ENCODE data around the gene ATXN10. TPM values are rescaled to one million over a fixed set of nuclear protein-coding genes. Genes with fewer than 3 reads are reported as not detected.

Gene ATXN10
- total and polyA plus RNA-seq, 7 experiments from 2014 or later, result 64.2 to 105 (median 76.1) TPM

- H3K4me1 ChIP-seq (ENCODE audit: control insufficient read depth in 2 of 2, insufficient read depth in 2 of 2, low read length in 2 of 2), result no peaks in the 10 kb centered on the region
- no peaks in the 10 kb centered on the region for H3K27me3 ChIP-seq (ENCODE audit: control insufficient read depth in 2 of 2, insufficient read depth in 2 of 2, low read length in 2 of 2)
- intact Hi-C loops (cut with micrococcal nuclease), result no loop called here
- peaks cover 0 to 7% (median 0%) of the 10 kb centered on the region in 7 donors for H3K4me1 Mint-ChIP-seq
- peaks cover 14 to 53% (median 37%) of the 10 kb centered on the region in 5 donors for H3K27me3 Mint-ChIP-seq
- H3K36me3 ChIP-seq (ENCODE audit: control insufficient read depth in 2 of 3, insufficient read depth in 3 of 3, low read length in 3 of 3), result no peaks in the 10 kb centered on the region
- peaks cover 0 to 37% (median 9%) of the 10 kb centered on the region in 11 donors for H3K9me3 Mint-ChIP-seq
- no peak overlapping the region for H3K4me3 Mint-ChIP-seq
- no peak overlapping the region for H3K4me3 ChIP-seq (ENCODE audit: low read length)
- DNase-seq (no peak), ATAC-seq (no peak)
- H3K27ac ChIP-seq (ENCODE audit: low read depth, low read length), result no peak overlapping the region
- H3K9me3 ChIP-seq (ENCODE audit: control insufficient read depth in 2 of 3, low read length in 3 of 3), result peaks cover 0 to 12% (median 0%) of the 10 kb centered on the region in 3 experiments
- no peak overlapping the region for H3K27ac Mint-ChIP-seq
- ChIA-PET POLR2A (no interaction called here), CTCF (no interaction called here)
- no peaks in the 10 kb centered on the region for H3K36me3 Mint-ChIP-seq
Observed at GRCh38 chr22:45876136-45877035, 204.8 kb downstream of the ATXN10 start.

GRCh38 chr22:45877036-45877380 lies 205.4 kb downstream of the ATXN10 start:
- DNase-seq (no peak), ATAC-seq (no peak)
- peaks cover 19 to 60% (median 41%) of the 10 kb centered on the region in 5 donors for H3K27me3 Mint-ChIP-seq

GRCh38 chr22:45877651-45878050 lies 206.0 kb downstream of the ATXN10 start:
- ChIA-PET POLR2A (no interaction called here), CTCF (interaction anchor here (1.8 kb wide), 1 partner anchor 14 kb away, joined by 4 read pairs; no protein-coding TSS in a partner anchor)
- H3K9me3 Mint-ChIP-seq, result peaks cover 0 to 26% (median 6%) of the 10 kb centered on the region in 11 donors
- H3K27ac Mint-ChIP-seq, result no peak overlapping the region
- no peaks in the 10 kb centered on the region for H3K36me3 ChIP-seq (ENCODE audit: control insufficient read depth in 2 of 3, insufficient read depth in 3 of 3, low read length in 3 of 3)
- peaks cover 0 to 8% (median 0%) of the 10 kb centered on the region in 3 experiments for H3K9me3 ChIP-seq (ENCODE audit: control insufficient read depth in 2 of 3, low read length in 3 of 3)
- H3K27ac ChIP-seq (ENCODE audit: low read depth, low read length), result no peak overlapping the region
- H3K36me3 Mint-ChIP-seq, result no peaks in the 10 kb centered on the region
- intact Hi-C loops (cut with micrococcal nuclease), result no loop called here
- H3K4me3 ChIP-seq (ENCODE audit: low read length), result no peak overlapping the region
- H3K27me3 ChIP-seq (ENCODE audit: control insufficient read depth in 2 of 2, insufficient read depth in 2 of 2, low read length in 2 of 2), result no peaks in the 10 kb centered on the region
- no peak for ATAC-seq
- DNase-seq, result peak in 1 of 9 donors; percentile 2
- H3K4me3 Mint-ChIP-seq, result no peak overlapping the region
- no peaks in the 10 kb centered on the region for H3K4me1 ChIP-seq (ENCODE audit: control insufficient read depth in 2 of 2, insufficient read depth in 2 of 2, low read length in 2 of 2)
- peaks cover 0 to 7% (median 0%) of the 10 kb centered on the region in 7 donors for H3K4me1 Mint-ChIP-seq
- peaks cover 17 to 66% (median 47%) of the 10 kb centered on the region in 5 donors for H3K27me3 Mint-ChIP-seq

More at GRCh38 chr22:45877036-45877380, 205.4 kb downstream of the ATXN10 start:
- Mint-ChIP-seq H3K36me3 (no peaks in the 10 kb centered on the region), H3K4me3 (no peak overlapping the region), H3K4me1 (peaks cover 0 to 7% (median 0%) of the 10 kb centered on the region in 7 donors), H3K27ac (no peak overlapping the region), H3K9me3 (peaks cover 0 to 32% (median 9%) of the 10 kb centered on the region in 11 donors)
- no peak overlapping the region for H3K27ac ChIP-seq (ENCODE audit: low read depth, low read length)
- H3K4me3 ChIP-seq (ENCODE audit: low read length), result no peak overlapping the region
- POLR2A ChIA-PET, result no interaction called here
- CTCF ChIA-PET, result no interaction called here
- intact Hi-C loops (cut with micrococcal nuclease), result no loop called here
- H3K27me3 ChIP-seq (ENCODE audit: control insufficient read depth in 2 of 2, insufficient read depth in 2 of 2, low read length in 2 of 2), result no peaks in the 10 kb centered on the region
- H3K9me3 ChIP-seq (ENCODE audit: control insufficient read depth in 2 of 3, low read length in 3 of 3), result peaks cover 0 to 12% (median 0%) of the 10 kb centered on the region in 3 experiments
- H3K4me1 ChIP-seq (ENCODE audit: control insufficient read depth in 2 of 2, insufficient read depth in 2 of 2, low read length in 2 of 2), result no peaks in the 10 kb centered on the region
- H3K36me3 ChIP-seq (ENCODE audit: control insufficient read depth in 2 of 3, insufficient read depth in 3 of 3, low read length in 3 of 3), result no peaks in the 10 kb centered on the region

- Mint-ChIP-seq H3K27me3 (peaks cover 11 to 67% (median 48%) of the 10 kb centered on the region in 5 donors), H3K4me3 (no peak overlapping the region), H3K4me1 (peaks cover 0 to 7% (median 0%) of the 10 kb centered on the region in 7 donors), H3K9me3 (peaks cover 0 to 20% (median 1%) of the 10 kb centered on the region in 11 donors), H3K36me3 (no peaks in the 10 kb centered on the region), H3K27ac (no peak overlapping the region)
- no peak for ATAC-seq
- POLR2A ChIA-PET, result no interaction called here
- H3K4me3 ChIP-seq (ENCODE audit: low read length), result no peak overlapping the region
- H3K27ac ChIP-seq (ENCODE audit: low read depth, low read length), result no peak overlapping the region
- H3K36me3 ChIP-seq (ENCODE audit: control insufficient read depth in 2 of 3, insufficient read depth in 3 of 3, low read length in 3 of 3), result no peaks in the 10 kb centered on the region
- intact Hi-C loops (cut with micrococcal nuclease), result no loop called here
- CTCF ChIA-PET, result interaction anchor here (1.8 kb wide), 1 partner anchor 14 kb away, joined by 4 read pairs; no protein-coding TSS in a partner anchor
- H3K4me1 ChIP-seq (ENCODE audit: control insufficient read depth in 2 of 2, insufficient read depth in 2 of 2, low read length in 2 of 2), result no peaks in the 10 kb centered on the region
- H3K27me3 ChIP-seq (ENCODE audit: control insufficient read depth in 2 of 2, insufficient read depth in 2 of 2, low read length in 2 of 2), result no peaks in the 10 kb centered on the region
- peaks cover 0 to 4% (median 0%) of the 10 kb centered on the region in 3 experiments for H3K9me3 ChIP-seq (ENCODE audit: control insufficient read depth in 2 of 3, low read length in 3 of 3)
- DNase-seq, result peak in 1 of 9 donors; percentile 4
Observed at GRCh38 chr22:45878051-45878781, 206.6 kb downstream of the ATXN10 start.

GRCh38 chr22:45878901-45879551 lies 207.4 kb downstream of the ATXN10 start:
- Histone ChIP-seq H3K9me3 (ENCODE audit: control insufficient read depth in 2 of 3, low read length in 3 of 3) (peaks cover 0 to under 1% (median 0%) of the 10 kb centered on the region in 3 experiments), H3K36me3 (ENCODE audit: control insufficient read depth in 2 of 3, insufficient read depth in 3 of 3, low read length in 3 of 3) (no peaks in the 10 kb centered on the region), H3K4me1 (ENCODE audit: control insufficient read depth in 2 of 2, insufficient read depth in 2 of 2, low read length in 2 of 2) (no peaks in the 10 kb centered on the region), H3K27me3 (ENCODE audit: control insufficient read depth in 2 of 2, insufficient read depth in 2 of 2, low read length in 2 of 2) (peaks cover 0 to 3% of the 10 kb centered on the region in 2 donors), H3K27ac (ENCODE audit: low read depth, low read length) (no peak overlapping the region), H3K4me3 (ENCODE audit: low read length) (no peak overlapping the region)
- Mint-ChIP-seq H3K9me3 (peaks cover 0 to 12% (median 0%) of the 10 kb centered on the region in 11 donors), H3K4me1 (peaks cover 0 to 7% (median 0%) of the 10 kb centered on the region in 7 donors), H3K4me3 (no peak overlapping the region), H3K27me3 (peaks cover 19 to 64% (median 53%) of the 10 kb centered on the region in 5 donors), H3K27ac (no peak overlapping the region), H3K36me3 (no peaks in the 10 kb centered on the region)
- POLR2A ChIA-PET, result no interaction called here
- ATAC-seq, result no peak
- CTCF ChIA-PET, result interaction anchor here (1.8 kb wide), 1 partner anchor 15 kb away, joined by 4 read pairs; no protein-coding TSS in a partner anchor
- intact Hi-C loops (cut with micrococcal nuclease), result no loop called here
- DNase-seq, result no peak

GRCh38 chr22:45879552-45879949 lies 207.9 kb downstream of the ATXN10 start:
- H3K36me3 ChIP-seq (ENCODE audit: control insufficient read depth in 2 of 3, insufficient read depth in 3 of 3, low read length in 3 of 3), result no peaks in the 10 kb centered on the region
- no peaks in the 10 kb centered on the region for H3K4me1 ChIP-seq (ENCODE audit: control insufficient read depth in 2 of 2, insufficient read depth in 2 of 2, low read length in 2 of 2)
- no peak overlapping the region for H3K27ac ChIP-seq (ENCODE audit: low read depth, low read length)
- ATAC-seq, result no peak
- Mint-ChIP-seq H3K36me3 (no peaks in the 10 kb centered on the region), H3K4me1 (peaks cover 0 to 7% (median 0%) of the 10 kb centered on the region in 7 donors), H3K27ac (no peak overlapping the region), H3K4me3 (peak overlapping the region in 1 of 10 donors; percentile 39), H3K27me3 (peaks cover 19 to 60% (median 50%) of the 10 kb centered on the region in 5 donors), H3K9me3 (peaks cover 0 to 7% (median 0%) of the 10 kb centered on the region in 11 donors)
- H3K4me3 ChIP-seq (ENCODE audit: low read length), result no peak overlapping the region
- H3K9me3 ChIP-seq (ENCODE audit: control insufficient read depth in 2 of 3, low read length in 3 of 3), result no peaks in the 10 kb centered on the region
- peaks cover 0 to 4% of the 10 kb centered on the region in 2 donors for H3K27me3 ChIP-seq (ENCODE audit: control insufficient read depth in 2 of 2, insufficient read depth in 2 of 2, low read length in 2 of 2)
- DNase-seq, result no peak
- ChIA-PET POLR2A (no interaction called here), CTCF (no interaction called here)
- intact Hi-C loops (cut with micrococcal nuclease), result no loop called here

Data from naive thymus-derived CD4-positive, alpha-beta T cell (primary cell).